HL-60/S4 treated with phorbol 12-myristate 13-acetate at 8.2 ng/mL for 4 days and 3 days (cell line): ENCODE data around the gene PLEKHO1.
"Not testable (repeated sequence)": the region's sequence is repeated elsewhere in the genome, so short reads cannot be mapped to it uniquely, and the experiment has no call there.

Source experiments
- in situ Hi-C: fragments of 300-500 bp; cut with MboI; formaldehyde crosslinking; loops from 2 replicates; pipeline ENCODE4 v1.15.0; 2022; ENCODE audit warnings: low sequenced_read_pairs

The PLEKHO1 gene, protein sequence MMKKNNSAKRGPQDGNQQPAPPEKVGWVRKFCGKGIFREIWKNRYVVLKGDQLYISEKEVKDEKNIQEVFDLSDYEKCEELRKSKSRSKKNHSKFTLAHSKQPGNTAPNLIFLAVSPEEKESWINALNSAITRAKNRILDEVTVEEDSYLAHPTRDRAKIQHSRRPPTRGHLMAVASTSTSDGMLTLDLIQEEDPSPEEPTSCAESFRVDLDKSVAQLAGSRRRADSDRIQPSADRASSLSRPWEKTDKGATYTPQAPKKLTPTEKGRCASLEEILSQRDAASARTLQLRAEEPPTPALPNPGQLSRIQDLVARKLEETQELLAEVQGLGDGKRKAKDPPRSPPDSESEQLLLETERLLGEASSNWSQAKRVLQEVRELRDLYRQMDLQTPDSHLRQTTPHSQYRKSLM

DNA sequence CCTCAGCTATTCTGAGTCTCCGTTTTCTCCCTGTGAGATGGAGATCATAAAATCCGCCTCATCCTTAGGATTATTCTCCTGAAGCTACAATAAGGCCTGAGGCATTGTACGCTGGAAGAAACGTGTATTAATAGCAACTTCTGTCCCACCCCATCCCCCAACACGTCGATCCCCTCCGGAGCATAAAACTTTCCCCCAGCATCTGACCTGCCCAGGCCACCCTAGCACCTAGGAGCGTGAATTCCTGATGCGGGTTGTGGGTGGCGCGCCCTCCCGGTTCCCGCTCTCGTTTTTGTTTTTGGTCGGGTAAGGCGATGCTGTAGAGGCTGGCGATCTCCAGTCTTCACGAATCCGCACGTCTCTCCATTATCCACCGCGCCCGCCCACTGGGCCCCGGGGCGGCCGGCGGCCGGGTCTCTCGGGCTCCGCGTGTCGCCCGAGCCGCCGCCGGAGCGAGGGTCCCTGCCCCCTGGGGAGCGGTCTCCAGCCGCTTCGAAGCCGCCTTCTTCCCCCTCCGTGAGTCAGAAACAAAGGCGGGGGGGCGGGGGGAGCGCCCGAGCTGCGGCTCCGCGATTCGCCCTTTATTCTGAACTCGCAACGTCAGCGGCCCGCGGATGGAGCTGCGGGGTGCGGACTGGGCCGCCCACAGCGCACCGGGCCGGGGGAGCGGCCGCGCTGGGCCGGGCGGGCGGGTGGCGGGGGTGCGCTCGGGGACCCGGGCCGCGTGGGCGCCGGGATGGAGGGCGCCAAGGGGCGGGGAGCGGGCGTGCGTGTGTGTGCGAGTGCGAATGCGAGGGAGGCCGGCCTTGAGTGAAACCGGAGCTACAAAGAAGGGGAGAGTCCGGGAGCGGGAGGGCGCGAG, at the start of gene PLEKHO1:
Gene PLEKHO1, plus strand, starts transcription at position 646 of the 862 bp plus-strand sequence. CDS start 342 bp downstream, outside the sequence.
- in situ Hi-C loops = loop anchor here (25.0 kb wide), 1 partner anchor 187 kb away; no protein-coding TSS in a partner anchor

DNA sequence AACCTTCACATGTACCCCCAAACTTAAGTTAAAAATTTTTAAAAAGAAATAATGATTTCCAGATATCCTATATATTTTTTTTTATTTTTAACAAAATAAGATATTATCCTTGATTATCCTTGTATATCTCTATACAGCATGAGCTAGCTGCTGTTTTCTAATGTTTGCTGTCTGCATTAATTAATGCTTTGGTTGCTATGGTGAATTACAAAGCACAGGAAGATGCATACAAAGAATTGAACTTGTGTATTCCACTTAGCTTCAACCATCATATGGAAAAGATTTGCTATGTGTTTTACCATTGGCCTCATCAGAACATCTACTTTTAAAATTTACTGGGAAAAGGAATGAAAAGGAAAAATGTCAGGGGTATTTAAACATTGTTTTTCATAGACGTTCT, 46.7 kb upstream of the PLEKHO1 start:
- in situ Hi-C loops = no loop called here

DNA sequence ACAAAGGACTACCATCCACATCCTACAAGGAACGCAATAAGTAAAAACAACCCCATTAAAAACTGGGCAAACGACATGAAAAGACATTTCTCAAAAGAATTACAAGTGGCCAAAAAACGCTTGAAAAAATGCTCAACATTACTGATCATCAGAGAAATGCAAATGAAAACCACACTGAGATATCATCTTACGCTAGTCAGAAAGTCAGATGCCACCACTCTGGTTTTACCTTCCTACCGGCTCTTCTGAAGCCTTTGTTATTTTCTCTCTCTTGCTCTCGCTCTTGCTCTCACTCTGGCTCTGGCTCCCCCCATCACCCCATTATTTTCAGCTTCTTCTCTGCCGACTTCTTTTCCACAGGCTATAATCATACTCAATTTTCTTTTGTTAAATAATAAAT, 43.4 kb upstream of the PLEKHO1 start:
- in situ Hi-C loops = no loop called here

DNA sequence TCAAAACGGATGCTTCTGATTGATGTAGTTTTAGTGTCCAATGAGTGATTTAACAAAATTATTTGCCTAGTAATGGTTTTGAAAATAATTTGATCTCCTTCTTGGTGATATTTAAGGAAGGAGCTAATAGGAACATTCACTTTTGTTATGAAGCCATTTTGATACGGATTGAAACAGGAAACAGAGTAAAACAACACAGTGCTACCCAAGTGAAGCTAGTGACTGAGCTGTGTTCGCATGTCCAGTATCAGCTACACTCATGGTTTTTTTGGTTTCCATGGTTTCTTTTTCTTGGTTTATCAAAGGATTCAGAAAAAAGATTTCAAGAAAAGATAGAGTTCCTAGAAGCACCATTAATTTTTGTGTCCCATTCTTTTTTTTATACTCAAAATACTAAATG, 40.1 kb upstream of the PLEKHO1 start:
- in situ Hi-C loops = no loop called here

DNA sequence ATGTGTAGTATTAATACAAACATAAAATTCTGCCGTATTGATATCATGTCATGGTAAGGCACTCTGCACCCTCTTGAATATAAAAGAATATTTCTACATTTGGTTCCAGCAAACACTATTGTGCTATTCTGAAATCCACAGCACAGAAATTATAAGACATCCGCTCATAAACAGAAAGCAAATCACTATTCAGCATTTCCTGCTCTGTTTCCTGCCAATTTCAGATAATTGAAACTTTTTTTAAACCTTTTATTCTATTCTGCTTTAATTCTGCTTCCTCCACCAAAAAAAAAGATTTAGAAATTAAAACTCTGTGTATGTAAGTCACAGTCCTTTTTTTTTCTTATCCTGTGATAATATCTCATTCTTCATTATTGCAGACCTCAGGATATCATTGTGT, 39.6 kb upstream of the PLEKHO1 start:
- in situ Hi-C loops = no loop called here

DNA sequence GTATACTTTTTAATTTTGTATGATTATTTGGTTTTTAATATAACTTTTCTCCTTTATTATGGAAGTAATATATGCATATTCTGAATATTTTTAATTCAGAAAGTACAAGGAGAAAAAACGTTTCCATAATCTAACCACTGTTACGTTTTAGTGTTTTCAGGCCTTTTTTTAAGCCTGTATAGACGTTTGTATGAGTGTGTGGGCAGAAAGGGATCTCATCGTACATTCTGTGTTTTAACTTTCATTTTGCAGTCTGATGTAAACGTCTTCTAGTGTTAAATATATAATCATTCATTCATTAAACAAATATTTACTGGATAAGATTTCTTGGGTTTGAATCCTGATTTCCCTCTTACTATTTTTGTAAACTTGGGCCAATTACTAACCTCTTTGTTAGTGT, 38.0 kb upstream of the PLEKHO1 start:
- in situ Hi-C loops = no loop called here

DNA sequence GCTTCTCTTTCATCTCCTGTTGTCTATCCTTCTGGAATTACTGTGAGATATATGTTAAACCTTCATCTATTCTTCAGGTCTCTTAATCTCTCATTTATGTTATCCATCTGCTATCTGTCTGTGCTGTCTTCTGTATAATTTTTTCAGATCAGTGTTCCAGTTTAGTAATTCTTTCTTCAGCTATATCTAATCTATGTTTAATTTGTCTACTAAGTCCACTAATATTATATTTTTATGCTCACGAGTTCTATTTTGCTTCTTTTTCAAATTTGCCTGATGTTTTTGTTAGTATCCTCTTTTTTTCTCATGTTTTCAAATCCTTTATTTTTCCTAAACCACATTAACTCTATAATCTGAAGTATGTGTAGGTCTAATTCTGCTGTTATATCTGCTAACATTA, 34.6 kb upstream of the PLEKHO1 start:
- in situ Hi-C loops = no loop called here

DNA sequence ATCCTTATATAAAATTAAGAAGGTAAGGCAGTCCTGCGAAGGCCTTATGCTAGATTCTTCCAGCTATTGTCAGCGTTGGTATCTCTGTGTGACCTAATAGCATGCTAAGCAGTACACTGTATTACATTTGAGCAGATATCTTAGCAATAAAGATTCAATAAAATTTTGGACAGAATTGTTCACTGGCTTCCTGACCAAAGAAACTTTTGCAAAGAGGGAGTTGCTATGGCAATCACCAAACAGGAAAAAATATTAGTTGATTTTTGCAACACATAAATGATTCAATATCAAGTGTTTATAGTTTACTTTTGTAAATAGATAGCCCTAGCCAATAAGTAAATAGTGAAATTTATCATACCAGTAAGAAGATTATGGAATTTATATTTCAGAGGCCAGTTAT, 31.0 kb upstream of the PLEKHO1 start:
- in situ Hi-C loops = no loop called here

DNA sequence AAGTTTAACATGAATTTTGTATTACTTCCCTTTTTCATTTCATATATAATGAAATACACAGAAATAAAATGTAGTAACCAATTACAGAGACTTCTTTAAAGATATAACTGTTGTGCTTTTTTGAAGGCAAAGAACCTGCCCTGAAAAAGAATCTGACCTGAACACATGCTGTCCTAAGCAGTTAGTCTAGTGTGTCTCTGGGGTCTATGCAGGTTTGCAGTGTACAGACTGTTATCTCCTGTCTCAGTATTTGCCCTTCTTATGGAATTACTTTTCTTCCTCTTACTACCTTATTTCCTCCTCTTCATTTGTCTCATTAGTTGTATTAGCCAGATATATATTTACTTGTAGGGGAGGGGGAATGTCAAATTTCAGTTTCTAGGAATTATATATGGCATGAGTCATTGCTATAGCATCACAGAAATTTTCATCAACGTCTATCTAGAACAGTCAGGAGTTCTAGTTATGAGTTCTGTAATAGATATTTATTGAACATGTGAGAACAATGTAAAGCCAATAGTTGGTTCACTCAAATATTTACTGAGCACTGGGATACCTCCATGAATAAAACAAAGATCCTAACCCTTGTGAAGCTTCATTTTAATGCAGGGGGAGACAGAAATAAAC, 28.4 kb upstream of the PLEKHO1 start:
- in situ Hi-C loops = no loop called here

DNA sequence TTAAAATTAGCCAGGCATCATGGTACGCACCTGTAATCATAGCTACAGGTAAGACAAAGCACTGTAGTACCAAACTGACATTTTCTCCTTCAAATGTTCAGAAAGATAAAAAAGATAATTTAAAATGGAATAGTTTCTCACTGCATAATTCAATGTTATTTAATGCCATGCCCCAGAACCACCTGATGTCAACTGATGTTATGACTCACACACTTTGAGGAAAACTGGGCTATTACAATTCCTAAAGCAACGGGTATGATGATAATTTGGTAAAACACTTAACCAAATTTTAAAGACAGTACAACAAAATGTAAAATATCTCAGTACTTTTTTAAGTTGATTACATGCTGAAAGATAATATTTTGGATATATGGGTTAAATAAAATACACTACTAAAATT, 22.9 kb upstream of the PLEKHO1 start:
- in situ Hi-C loops = no loop called here

DNA sequence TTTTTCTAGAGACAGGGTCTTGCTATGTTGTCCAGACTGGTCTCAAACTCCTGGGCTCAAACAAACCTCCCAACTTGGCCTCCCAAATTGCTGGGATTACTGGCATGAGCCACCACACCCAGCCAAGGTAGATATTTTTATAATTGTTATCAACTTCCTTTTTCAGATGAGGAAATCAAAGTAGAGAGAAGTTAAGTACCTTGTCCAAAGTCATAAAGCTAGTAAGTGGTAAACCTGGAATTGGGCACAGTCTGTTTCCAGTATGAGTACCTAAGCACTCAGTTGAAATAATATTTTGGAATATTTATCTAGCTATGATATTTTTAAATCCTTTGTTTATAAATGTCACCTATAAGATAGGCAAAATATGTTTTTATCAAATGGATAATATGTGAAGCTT, 22.3 kb upstream of the PLEKHO1 start:
- in situ Hi-C loops = no loop called here

DNA sequence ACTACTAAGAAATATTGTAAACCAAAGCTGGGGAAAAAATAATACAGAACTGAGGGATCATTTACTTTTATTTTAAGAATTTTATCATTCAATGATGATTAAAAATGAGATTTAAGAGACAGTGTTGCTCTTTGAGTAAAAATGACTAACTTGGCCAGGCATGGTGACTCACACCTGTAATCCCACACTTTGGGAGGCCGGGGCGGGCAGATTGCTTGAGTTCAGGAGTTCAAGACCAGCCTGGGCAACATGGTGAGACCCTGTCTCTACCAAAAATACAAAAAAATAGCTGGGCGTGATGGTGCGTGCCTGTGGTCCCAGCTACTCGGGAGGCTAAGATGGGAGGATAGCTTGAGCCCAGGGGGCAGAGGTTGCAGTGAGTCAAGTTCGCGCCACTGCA, 21.8 kb upstream of the PLEKHO1 start:
- in situ Hi-C loops = no loop called here

DNA sequence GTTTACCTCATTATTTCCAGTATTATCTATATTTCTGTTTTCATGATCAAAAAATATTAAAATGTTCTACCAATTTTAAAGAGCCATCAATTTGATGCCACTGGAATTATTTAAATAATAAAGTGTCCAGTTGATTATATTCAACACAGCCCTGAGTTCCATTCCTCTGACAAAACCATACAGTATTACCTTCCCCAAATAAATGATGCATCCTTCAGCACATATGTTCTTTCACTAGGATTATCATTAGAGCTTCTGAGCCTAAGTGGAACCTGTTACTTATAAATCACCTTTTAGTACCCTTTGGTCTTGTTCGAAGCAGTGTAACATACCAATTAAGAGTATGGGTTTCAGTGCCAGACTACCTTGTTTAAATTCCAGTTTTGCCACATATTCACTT, 17.3 kb upstream of the PLEKHO1 start:
- in situ Hi-C loops = no loop called here

DNA sequence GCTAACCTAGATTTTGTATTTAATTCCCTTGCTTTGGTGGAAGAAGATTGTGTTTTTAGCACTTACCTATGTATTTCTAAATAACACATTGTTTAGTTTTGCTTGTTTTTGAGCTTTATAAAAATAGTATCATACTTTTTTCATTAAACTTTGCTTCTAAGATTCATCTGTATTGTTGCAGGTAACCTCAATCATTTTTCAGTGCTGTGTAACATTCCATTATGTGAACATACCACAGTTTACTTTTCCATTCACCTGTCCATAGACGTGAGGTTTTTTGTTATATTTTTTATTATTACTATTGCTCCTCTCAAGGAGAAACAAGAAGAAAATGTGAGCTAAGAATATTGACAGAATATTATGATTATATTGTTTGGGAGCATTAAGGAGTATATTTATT, 15.2 kb upstream of the PLEKHO1 start:
- in situ Hi-C loops = no loop called here

DNA sequence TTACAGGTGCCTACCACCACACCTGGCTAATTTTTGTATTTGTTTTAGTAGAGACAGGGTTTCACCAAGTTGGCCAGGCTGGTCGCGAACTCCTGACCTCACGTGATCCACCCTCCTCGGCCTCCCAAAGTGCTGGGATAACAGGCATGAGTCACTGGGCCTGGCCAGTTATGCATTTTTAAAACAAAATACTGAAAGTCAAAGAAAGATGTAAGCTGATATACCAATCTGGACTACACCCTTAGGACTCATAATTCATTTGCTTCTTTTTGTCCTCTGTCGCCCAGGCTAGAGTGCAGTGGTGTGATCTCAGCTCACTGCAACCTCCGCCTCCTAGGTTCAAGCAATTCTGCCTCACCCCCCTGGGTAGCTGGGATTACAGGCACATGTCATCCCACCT, 14.3 kb upstream of the PLEKHO1 start:
- in situ Hi-C loops = not testable (repeated sequence)

DNA sequence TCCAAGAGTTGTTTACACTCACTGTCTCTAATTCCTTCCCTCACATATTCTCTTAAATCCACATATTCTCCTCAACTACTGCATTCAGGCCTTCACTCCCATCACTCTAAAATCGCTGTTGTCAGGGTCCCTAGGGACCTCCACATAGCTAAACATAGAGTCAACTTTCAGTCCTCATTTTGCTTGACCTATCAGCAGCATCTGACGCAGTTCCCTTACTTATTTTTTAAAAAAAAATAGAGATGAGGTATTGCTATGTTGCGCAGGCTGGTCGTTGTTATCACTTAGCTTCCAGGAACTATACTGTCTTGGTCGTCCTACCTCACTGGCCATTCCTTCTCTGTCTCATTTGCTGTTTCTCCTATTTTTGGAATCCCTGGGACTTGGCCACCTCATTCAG, 11.7 kb upstream of the PLEKHO1 start:
- in situ Hi-C loops = no loop called here

DNA sequence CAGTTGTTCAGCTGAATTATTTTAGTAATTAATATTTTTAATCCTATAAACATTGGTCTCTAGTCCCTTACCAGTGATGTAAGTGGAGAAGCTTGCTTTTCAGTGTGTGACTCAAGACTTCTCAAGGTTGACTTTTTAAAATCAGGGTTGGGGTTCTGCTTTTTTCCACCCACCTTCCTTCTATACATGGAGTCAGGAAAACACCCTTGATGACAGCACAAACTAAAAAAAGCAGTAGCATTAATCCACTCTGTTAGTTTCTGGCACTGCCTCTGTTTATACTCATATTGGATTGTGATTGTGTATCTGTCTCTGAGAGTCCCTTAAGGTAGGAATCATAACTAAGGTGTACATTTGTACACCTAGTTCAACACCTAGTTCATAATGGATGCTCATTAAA, 8.3 kb upstream of the PLEKHO1 start:
- in situ Hi-C loops = no loop called here

DNA sequence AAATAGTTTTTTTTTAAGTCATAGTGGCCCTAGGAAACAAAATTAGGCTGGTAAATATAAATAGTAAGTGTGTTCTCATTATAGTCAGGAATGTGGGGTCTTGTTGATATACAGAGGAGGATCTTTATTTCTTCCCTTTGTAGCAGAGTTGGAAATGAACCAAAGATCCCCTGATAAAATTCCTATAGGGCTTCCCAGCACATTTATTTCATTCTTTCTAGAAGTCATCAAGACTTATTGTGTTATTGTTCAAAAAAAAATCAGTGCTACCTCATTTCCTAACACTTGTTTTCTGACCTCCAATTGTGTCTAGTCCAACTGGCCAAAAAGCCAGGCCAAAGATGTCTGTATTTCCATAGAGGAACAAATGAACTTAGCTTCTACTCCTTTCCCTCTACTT, 7.6 kb upstream of the PLEKHO1 start:
- in situ Hi-C loops = no loop called here

DNA sequence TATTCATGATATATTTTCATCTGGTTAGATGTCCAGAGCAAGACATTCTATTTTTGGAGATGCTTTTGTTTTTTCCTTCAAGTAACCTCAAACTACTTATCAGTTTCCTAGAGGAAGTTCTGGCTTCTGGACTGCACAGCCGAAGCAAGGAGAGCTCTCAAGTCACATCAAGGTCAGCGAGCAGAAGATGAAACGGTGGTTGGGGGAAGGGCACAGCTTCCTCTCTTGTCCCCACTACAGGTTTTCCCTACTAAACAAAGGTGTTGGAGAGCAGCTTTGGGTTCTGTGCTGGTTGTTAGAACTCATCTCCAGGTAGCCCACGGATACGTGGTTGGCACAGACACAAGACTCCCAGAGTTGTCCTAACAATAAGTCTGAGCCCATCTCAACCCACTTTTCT, 5.1 kb upstream of the PLEKHO1 start:
- in situ Hi-C loops = no loop called here

DNA sequence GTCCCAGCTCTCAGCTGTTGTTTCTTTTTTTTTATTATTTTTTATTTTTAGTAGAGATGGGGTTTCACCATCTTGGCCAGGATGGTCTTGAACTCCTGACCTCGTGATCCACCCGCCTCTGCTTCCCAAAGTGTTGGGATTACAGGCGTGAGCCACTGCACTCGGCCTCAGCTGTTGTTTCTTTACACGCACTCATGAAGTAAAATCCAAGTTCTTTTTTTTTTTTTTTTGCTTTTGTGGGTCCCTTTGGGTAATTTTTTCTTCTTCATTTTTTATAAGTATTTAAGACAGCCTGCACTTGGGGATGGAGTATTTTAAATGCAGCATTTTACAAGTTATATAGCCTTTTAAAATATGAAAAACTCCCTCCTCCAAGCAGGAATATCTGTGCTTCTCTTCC, 3.7 kb upstream of the PLEKHO1 start:
- in situ Hi-C loops = not testable (repeated sequence)

DNA sequence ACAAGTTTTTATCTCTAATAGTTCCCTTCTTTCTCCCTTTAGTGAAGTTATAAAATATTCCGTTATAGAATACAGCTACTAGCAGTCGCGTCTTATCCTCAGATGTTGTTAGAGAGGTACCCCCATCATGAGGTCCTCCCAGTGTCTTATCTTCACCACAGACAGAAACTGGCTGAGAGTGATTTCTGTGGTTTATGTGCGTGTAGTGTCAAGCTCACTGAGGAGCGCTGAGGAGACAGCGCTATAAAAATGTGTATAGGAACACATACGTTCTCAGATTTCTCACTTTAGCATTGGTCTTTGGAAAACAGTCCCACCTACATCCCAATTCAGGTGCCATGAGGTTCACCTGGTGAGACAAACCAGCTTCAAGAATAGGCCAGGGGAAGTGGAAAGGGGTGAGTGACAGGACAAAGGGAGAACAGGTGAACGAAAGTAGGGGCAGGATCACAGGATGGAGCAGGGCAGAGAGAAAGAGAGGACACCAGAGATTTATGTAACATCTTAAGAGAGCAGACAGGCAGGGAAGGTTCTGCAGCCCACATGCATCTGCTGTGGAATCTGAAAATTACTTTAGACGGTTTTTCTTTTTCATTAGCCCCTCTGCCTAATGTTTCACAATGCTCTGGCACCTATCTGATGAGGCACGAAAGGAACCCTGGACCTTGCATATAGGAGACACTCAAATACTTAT, 2.7 kb upstream of the PLEKHO1 start:
- in situ Hi-C loops = no loop called here
